Measurements from ENCODE around the gene MRPL48.

- TF ChIP-seq YY1 (IDR thresholded peaks at IDR 0.05; ENCODE audit: low read depth): no peak
- TF ChIP-seq CTCF (IDR thresholded peaks at IDR 0.05): no peak
- TF ChIP-seq REST (IDR thresholded peaks at IDR 0.05; ENCODE audit: low read depth, low read length): no peak
- TF ChIP-seq FOSL2 (IDR thresholded peaks at IDR 0.05; ENCODE audit: borderline replicate concordance, low read depth): no peak
- no peak for TF ChIP-seq SIN3A (IDR thresholded peaks at IDR 0.05; ENCODE audit: borderline replicate concordance, low read depth, low read length)
- no peak for TF ChIP-seq EP300 (IDR thresholded peaks at IDR 0.05; ENCODE audit: borderline replicate concordance in 1 of 2, low read depth in 1 of 2, low read length in 1 of 2)
- TF ChIP-seq ZBTB33 (IDR thresholded peaks at IDR 0.05; ENCODE audit: borderline replicate concordance, low read depth): no peak
- no peak for TF ChIP-seq RCOR1 (IDR thresholded peaks at IDR 0.05; ENCODE audit: low read length)
- no peak for TF ChIP-seq RAD21 (IDR thresholded peaks at IDR 0.05; ENCODE audit: low read length)
- TF ChIP-seq POLR2AphosphoS5 (IDR thresholded peaks at IDR 0.05; ENCODE audit: low read depth, low read length): no peak
- TF ChIP-seq JUND (IDR thresholded peaks at IDR 0.05): no peak
Observed at GRCh38 chr11:73762732-73763131, 24.9 kb upstream of the MRPL48 start.
